ENCODE results near the gene MRPS18A. TPM values are rescaled to one million over a fixed set of nuclear protein-coding genes. Genes with fewer than 3 reads are reported as not detected.

Gene MRPS18A
- total and polyA plus RNA-seq, 2 of the 13 experiments (the other 11 are each of a cell fraction or from before 2014, with no cell fraction given): 87.8 to 89.1 TPM

DNA sequence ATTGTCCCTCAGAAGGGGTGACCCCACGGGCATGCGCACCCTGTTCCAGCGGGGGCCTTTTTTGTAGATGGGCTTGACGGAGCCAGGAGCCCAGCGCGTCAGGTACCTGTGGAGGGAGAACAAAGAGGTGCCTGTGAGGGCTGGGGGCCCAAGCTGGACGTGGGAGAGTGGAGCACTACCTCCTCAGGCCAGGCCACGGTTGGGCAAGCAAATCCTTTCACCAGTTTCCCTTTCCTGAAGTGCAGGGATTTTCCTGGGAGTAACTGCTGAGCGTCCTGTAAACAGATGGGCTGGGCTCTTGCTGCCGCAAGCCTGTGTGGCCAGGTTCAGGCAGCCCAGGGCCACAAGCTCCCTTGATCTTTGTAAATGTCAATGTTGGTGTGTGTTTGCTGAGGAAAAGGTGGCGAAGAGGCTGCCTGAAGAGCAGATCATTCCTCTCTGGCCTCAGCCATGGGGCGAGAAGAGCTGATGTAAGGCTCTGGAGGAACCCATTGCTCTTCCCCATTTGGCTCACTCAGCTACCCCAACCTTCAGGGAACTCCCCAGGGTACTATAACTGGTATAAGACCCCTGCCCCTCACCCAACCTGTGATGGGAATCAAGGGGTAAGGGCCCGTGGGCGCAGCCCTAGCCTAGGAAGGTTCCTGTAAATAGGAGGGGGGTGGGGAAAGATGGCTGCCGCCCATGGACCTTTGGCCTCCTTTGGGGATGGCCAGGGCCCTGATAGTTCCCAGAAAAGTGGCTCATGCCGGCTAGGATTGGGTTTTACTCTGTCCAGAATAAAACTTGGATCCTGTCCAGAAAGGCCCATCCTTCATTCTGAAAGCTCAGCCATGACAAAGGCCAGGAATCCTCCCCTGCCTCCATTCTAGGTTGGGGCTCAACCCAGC, 15.5 kb downstream of the MRPS18A start (continued):
- TF ChIP-seq, protein P1, sequence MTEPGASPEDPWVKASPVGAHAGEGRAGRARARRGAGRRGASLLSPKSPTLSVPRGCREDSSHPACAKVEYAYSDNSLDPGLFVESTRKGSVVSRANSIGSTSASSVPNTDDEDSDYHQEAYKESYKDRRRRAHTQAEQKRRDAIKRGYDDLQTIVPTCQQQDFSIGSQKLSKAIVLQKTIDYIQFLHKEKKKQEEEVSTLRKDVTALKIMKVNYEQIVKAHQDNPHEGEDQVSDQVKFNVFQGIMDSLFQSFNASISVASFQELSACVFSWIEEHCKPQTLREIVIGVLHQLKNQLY (CRISPR knock-in tag; IDR thresholded peaks at IDR 0.05): peak; percentile 67
- TF ChIP-seq NR2F1 (CRISPR knock-in tag; IDR thresholded peaks at IDR 0.05) (no peak; a peak in 1 of 4 replicates), SSRP1 (CRISPR knock-in tag; IDR thresholded peaks at IDR 0.05) (peak; percentile 9; the same call in 1 of the 2 replicates), RAD21 (CRISPR knock-in tag; IDR thresholded peaks at IDR 0.05) (no peak), RCOR2 (CRISPR knock-in tag; IDR thresholded peaks at IDR 0.05) (0 out of 2 replicates have a peak, but pooled peaks have one; percentile 71), SP5 (CRISPR knock-in tag; IDR thresholded peaks at IDR 0.05; ENCODE audit: borderline replicate concordance, low read depth) (peak; percentile 92), PHF21A (CRISPR knock-in tag; IDR thresholded peaks at IDR 0.05) (peak; percentile 95), ZNF614 (CRISPR knock-in tag; IDR thresholded peaks at IDR 0.05; ENCODE audit: borderline replicate concordance) (peak; percentile 69; the same call in 1 of the 2 replicates), ZNF20 (CRISPR knock-in tag; IDR thresholded peaks at IDR 0.05) (no peak), CCAR2 (optimal IDR thresholded peaks at IDR 0.05; ENCODE audit: low read depth, low read length) (no peak), CHD2 (IDR thresholded peaks at IDR 0.05; ENCODE audit: low read depth, low read length) (no peak), ZNF557 (CRISPR knock-in tag; IDR thresholded peaks at IDR 0.05) (no peak), ZNF33A (CRISPR knock-in tag; IDR thresholded peaks at IDR 0.05; ENCODE audit: borderline replicate concordance) (0 out of 2 replicates have a peak, but pooled peaks have one; percentile 44)
- TF ChIP-seq, protein P2, sequence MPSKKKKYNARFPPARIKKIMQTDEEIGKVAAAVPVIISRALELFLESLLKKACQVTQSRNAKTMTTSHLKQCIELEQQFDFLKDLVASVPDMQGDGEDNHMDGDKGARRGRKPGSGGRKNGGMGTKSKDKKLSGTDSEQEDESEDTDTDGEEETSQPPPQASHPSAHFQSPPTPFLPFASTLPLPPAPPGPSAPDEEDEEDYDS (CRISPR knock-in tag; IDR thresholded peaks at IDR 0.05): peak; percentile 47; the same call in 1 of the 2 replicates
- TF ChIP-seq, protein P3, sequence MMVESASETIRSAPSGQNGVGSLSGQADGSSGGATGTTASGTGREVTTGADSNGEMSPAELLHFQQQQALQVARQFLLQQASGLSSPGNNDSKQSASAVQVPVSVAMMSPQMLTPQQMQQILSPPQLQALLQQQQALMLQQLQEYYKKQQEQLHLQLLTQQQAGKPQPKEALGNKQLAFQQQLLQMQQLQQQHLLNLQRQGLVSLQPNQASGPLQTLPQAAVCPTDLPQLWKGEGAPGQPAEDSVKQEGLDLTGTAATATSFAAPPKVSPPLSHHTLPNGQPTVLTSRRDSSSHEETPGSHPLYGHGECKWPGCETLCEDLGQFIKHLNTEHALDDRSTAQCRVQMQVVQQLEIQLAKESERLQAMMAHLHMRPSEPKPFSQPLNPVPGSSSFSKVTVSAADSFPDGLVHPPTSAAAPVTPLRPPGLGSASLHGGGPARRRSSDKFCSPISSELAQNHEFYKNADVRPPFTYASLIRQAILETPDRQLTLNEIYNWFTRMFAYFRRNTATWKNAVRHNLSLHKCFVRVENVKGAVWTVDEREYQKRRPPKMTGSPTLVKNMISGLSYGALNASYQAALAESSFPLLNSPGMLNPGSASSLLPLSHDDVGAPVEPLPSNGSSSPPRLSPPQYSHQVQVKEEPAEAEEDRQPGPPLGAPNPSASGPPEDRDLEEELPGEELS (CRISPR knock-in tag; IDR thresholded peaks at IDR 0.05): peak; percentile 97
- TF ChIP-seq, protein P4, sequence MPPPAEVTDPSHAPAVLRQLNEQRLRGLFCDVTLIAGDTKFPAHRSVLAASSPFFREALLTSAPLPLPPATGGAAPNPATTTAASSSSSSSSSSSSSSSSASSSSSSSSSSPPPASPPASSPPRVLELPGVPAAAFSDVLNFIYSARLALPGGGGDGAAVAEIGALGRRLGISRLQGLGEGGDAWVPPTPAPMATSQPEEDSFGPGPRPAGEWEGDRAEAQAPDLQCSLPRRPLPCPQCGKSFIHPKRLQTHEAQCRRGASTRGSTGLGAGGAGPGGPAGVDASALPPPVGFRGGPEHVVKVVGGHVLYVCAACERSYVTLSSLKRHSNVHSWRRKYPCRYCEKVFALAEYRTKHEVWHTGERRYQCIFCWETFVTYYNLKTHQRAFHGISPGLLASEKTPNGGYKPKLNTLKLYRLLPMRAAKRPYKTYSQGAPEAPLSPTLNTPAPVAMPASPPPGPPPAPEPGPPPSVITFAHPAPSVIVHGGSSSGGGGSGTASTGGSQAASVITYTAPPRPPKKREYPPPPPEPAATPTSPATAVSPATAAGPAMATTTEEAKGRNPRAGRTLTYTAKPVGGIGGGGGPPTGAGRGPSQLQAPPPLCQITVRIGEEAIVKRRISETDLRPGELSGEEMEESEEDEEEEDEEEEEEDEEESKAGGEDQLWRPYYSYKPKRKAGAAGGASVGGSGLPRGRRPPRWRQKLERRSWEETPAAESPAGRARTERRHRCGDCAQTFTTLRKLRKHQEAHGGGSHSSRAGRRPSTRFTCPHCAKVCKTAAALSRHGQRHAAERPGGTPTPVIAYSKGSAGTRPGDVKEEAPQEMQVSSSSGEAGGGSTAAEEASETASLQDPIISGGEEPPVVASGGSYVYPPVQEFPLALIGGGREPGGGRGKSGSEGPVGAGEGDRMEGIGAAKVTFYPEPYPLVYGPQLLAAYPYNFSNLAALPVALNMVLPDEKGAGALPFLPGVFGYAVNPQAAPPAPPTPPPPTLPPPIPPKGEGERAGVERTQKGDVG (CRISPR knock-in tag; IDR thresholded peaks at IDR 0.05; ENCODE audit: borderline replicate concordance): no peak
- TF ChIP-seq, protein P5, sequence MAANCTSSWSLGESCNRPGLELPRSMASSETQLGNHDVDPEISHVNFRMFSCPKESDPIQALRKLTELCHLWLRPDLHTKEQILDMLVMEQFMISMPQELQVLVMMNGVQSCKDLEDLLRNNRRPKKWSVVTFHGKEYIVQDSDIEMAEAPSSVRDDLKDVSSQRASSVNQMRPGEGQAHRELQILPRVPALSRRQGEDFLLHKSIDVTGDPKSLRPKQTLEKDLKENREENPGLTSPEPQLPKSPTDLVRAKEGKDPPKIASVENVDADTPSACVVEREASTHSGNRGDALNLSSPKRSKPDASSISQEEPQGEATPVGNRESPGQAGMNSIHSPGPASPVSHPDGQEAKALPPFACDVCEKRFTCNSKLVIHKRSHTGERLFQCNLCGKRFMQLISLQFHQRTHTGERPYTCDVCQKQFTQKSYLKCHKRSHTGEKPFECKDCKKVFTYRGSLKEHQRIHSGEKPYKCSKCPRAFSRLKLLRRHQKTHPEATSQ (CRISPR knock-in tag; IDR thresholded peaks at IDR 0.05; ENCODE audit: borderline replicate concordance): peak; percentile 73; the same call in 1 of the 2 replicates

Data from HepG2 (cell line).